GM12865 (cell line): ENCODE results near the gene SLC10A7.
A peak's percentile ranks its signal among the peaks of the same experiment; 100 is the strongest.

ENCODE experiments used
- DNase-seq: peaks from one replicate; pipeline ENCODE4 v3.0.0; 2010; ENCODE audit warnings: low read depth
- H3K4me3 ChIP-seq: 2 replicates; pipeline ENCODE4 v1.5.1; 2011; ENCODE audit warnings: mild to moderate bottlenecking, low read depth, low read length, control low read depth
- TF ChIP-seq, protein P1 (sequence below): IDR thresholded peaks from 2 replicates; pipeline ENCODE4 v1.5.1; 2011; ENCODE audit warnings: low read length, control low read depth, low read depth, inconsistent platforms; ENCODE audit not compliant: insufficient read depth; ENCODE audit errors: missing control alignments

The SLC10A7 gene

DNA sequence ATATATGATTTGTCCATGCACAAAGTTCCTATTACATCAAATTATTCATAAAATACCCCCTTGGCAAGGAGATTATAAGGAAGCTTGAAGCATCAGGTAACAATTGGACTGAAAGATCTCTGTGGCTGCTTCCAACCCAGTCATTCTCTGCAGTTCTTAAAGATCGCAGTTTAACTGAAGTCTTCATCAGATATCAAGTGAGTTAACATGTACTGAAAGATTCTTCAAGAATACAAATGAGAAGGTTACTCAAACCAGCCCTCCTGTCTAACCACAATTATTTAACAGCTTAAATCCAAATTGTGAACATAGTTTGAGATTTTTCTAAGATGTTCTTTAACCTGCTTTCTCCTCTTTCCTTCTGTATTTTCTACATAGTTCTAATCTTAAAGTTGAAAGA is 56.1 kb downstream of the SLC10A7 start:
- no peak for DNase-seq
- TF ChIP-seq, protein P1, sequence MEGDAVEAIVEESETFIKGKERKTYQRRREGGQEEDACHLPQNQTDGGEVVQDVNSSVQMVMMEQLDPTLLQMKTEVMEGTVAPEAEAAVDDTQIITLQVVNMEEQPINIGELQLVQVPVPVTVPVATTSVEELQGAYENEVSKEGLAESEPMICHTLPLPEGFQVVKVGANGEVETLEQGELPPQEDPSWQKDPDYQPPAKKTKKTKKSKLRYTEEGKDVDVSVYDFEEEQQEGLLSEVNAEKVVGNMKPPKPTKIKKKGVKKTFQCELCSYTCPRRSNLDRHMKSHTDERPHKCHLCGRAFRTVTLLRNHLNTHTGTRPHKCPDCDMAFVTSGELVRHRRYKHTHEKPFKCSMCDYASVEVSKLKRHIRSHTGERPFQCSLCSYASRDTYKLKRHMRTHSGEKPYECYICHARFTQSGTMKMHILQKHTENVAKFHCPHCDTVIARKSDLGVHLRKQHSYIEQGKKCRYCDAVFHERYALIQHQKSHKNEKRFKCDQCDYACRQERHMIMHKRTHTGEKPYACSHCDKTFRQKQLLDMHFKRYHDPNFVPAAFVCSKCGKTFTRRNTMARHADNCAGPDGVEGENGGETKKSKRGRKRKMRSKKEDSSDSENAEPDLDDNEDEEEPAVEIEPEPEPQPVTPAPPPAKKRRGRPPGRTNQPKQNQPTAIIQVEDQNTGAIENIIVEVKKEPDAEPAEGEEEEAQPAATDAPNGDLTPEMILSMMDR = no peak
- H3K4me3 ChIP-seq = no peak overlapping the region

GRCh38 chr4:146462251-146462650 is 59.5 kb downstream of the SLC10A7 start:
- TF ChIP-seq, protein P1 = no peak
- DNase-seq = no peak
- H3K4me3 ChIP-seq = no peak overlapping the region

- DNase-seq = peak; percentile 38
- TF ChIP-seq, protein P1 = no peak
- no peak overlapping the region for H3K4me3 ChIP-seq
Observed at GRCh38 chr4:146458594-146458993, 63.1 kb downstream of the SLC10A7 start.

- no peak overlapping the region for H3K4me3 ChIP-seq
- no peak for DNase-seq
- TF ChIP-seq, protein P1 = no peak
Observed at GRCh38 chr4:146456681-146457080, 65.1 kb downstream of the SLC10A7 start.

DNA sequence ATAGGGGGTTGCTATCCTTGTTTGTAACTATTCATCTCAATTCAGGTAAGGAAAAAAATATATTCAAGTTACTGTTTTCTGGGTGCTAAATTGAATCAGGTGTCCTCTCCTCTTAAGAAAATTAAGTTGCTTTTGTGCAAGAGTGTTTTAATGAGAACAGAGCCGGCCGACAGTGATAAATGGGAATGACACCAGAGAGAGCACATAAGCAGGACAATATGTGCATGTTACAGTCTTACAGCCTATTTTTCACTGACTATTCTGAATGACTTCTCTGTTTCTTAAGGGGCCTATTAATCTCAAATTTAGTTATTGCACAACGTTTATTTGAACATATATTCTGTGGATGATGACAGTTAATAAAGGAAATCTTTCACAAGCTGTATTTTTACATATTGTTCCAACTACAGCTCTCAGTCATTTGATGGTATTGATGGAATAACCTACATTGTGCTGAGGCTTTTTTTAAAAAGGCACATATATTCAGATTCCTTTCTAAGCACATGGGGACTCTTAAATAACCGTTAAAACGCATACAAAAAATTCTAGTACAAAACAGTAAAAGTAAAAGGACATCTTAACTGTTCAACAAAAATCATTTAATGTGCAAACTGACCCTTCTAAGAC is 68.4 kb downstream of the SLC10A7 start:
- no peak for DNase-seq
- TF ChIP-seq, protein P1 = no peak
- no peak overlapping the region for H3K4me3 ChIP-seq

- TF ChIP-seq, protein P1 = no peak
- peak overlapping the region; percentile 38 for H3K4me3 ChIP-seq
- DNase-seq = peak; percentile 64
Observed at GRCh38 chr4:146450524-146450923, 71.2 kb downstream of the SLC10A7 start.

GRCh38 chr4:146446555-146446954 is 75.2 kb downstream of the SLC10A7 start:
- TF ChIP-seq, protein P1 = no peak
- no peak for DNase-seq
- H3K4me3 ChIP-seq = no peak overlapping the region
